GM12865 (cell line): ENCODE results near the gene PANX3.

ENCODE experiments used
- DNase-seq: peaks from one replicate; pipeline ENCODE4 v3.0.0; 2010; ENCODE audit warnings: low read depth
- H3K4me3 ChIP-seq: 2 replicates; pipeline ENCODE4 v1.5.1; 2011; ENCODE audit warnings: mild to moderate bottlenecking, low read depth, low read length, control low read depth
- TF ChIP-seq, protein P1 (sequence below): IDR thresholded peaks from 2 replicates; pipeline ENCODE4 v1.5.1; 2011; ENCODE audit warnings: low read length, control low read depth, low read depth, inconsistent platforms; ENCODE audit not compliant: insufficient read depth; ENCODE audit errors: missing control alignments

PANX3 gene

DNA sequence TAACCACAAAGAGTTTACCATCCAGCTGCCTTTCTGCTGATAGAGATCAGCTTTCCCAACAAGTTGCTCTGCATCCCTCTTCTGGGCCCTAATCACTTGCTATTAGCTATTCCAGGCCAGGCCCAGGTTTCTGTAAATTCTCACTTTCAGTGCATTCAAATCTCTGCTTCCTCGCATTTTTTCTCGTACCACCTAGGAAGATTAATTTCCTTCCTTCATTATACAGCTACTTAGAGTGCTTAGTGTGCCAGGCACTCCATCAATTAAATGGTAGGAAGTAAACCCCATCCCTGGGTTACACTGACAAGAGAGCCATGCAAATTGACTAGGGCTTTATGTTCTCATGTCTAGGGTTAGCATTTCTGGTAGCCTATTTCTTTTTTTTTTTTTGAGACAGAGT, 52.6 kb downstream of the PANX3 start:
- no peak overlapping the region for H3K4me3 ChIP-seq
- TF ChIP-seq, protein P1, sequence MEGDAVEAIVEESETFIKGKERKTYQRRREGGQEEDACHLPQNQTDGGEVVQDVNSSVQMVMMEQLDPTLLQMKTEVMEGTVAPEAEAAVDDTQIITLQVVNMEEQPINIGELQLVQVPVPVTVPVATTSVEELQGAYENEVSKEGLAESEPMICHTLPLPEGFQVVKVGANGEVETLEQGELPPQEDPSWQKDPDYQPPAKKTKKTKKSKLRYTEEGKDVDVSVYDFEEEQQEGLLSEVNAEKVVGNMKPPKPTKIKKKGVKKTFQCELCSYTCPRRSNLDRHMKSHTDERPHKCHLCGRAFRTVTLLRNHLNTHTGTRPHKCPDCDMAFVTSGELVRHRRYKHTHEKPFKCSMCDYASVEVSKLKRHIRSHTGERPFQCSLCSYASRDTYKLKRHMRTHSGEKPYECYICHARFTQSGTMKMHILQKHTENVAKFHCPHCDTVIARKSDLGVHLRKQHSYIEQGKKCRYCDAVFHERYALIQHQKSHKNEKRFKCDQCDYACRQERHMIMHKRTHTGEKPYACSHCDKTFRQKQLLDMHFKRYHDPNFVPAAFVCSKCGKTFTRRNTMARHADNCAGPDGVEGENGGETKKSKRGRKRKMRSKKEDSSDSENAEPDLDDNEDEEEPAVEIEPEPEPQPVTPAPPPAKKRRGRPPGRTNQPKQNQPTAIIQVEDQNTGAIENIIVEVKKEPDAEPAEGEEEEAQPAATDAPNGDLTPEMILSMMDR = no peak
- DNase-seq = no peak

DNA sequence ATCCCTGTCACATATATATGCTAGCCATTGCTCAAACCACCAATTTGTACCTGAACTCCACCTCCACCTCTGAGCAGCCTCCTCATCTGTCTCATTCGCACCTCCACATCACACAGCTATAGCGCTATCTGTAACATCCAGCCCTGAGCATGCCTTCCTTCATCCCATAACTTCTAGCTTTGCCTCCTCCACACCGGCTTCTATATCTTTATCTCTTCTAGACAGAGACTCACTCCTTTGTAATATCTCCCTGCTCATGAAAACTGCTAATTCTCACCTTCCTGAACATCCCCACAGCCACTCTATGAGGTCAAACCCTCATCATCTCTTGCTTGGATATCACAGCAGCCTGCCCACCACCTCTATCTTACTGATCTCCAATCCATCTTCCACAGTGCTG, 56.4 kb downstream of the PANX3 start:
- TF ChIP-seq, protein P1 = no peak
- H3K4me3 ChIP-seq = no peak overlapping the region
- no peak for DNase-seq

DNA sequence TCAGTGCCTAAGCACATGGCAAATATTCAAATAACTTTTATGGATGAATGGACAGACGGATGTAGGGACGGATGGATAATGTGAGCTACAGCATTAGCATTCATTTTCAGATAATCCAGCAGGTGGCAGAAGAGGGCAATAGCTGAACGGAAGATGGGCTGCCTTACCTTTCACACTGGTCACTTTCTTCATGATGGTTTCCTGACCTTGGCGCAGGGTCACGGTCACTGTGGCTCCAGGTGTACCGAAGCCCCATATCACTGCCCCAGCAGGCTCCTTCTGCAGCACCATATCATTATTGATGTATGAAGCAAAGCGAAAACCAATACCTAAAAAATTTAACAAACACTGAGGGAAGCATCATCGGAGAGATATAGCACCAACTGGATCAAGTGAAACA, 58.0 kb downstream of the PANX3 start:
- DNase-seq = peak; percentile 65
- TF ChIP-seq, protein P1 = peak; percentile 74
- no peak overlapping the region for H3K4me3 ChIP-seq
